Small intestine (tissue), 7 donors: Measurements from ENCODE around the gene CHRM4. TPM values are rescaled to one million over a fixed set of nuclear protein-coding genes. Genes with fewer than 3 reads are reported as not detected.
A peak's percentile ranks its signal among the peaks of the same experiment; 100 is the strongest.

Source experiments
- DNase-seq, 2 donors: peaks; one replicate each; pipeline versions ENCODE4 v3.0.0 to v3.0.0-alpha.2; 2013
- FAIRE-seq: peaks from 2 replicates; lab custom pipeline; 2012; peaks lifted over from hg19 to GRCh38; lab: Jason Lieb, UNC
- H3K27ac ChIP-seq, 3 donors: one replicate each; pipeline ENCODE4 v1.5.1; 2013; ENCODE audit warnings: low read length in 2 of 3, mild to moderate bottlenecking in 2 of 3, control low read depth in 1 of 3, inconsistent platforms in 1 of 3, low read depth in 1 of 3, moderate library complexity in 1 of 3
- H3K27me3 ChIP-seq, 3 donors: one replicate each; pipeline ENCODE4 v1.6.1; 2013; ENCODE audit warnings: low read length in 3 of 3, inconsistent platforms in 1 of 3; ENCODE audit not compliant: control insufficient read depth in 3 of 3, insufficient read depth in 3 of 3
- H3K36me3 ChIP-seq, 3 donors: one replicate each; pipeline ENCODE4 v1.6.1; 2013; ENCODE audit warnings: low read length in 3 of 3, inconsistent platforms in 1 of 3, low read depth in 1 of 3, mild to moderate bottlenecking in 1 of 3, moderate library complexity in 1 of 3; ENCODE audit not compliant: control insufficient read depth in 3 of 3, insufficient read depth in 2 of 3
- H3K4me1 ChIP-seq, 3 donors: one replicate each; pipeline ENCODE4 v1.6.1; 2013; ENCODE audit warnings: low read length in 2 of 3, inconsistent platforms in 1 of 3, low read depth in 1 of 3, mild to moderate bottlenecking in 1 of 3, moderate library complexity in 1 of 3; ENCODE audit not compliant: control insufficient read depth in 3 of 3, insufficient read depth in 2 of 3
- H3K4me3 ChIP-seq, 3 donors: one replicate each; pipeline ENCODE4 v1.5.1; 2013; ENCODE audit warnings: low read length in 3 of 3, control low read depth in 1 of 3, inconsistent platforms in 1 of 3, low read depth in 1 of 3, mild to moderate bottlenecking in 1 of 3, moderate library complexity in 1 of 3
- H3K9me3 ChIP-seq, 2 donors: one replicate each; pipeline ENCODE4 v1.6.1; 2013; ENCODE audit warnings: low read depth in 1 of 2, low read length in 1 of 2; ENCODE audit not compliant: control insufficient read depth in 2 of 2, insufficient read depth in 1 of 2
- WGBS, 3 donors: extraction: QIAGEN DNeasy Blood & Tissue Kit; methylation state at CpG; one replicate each; pipeline ENCODE4 v1.1.7; 2013; 5-methylcytosine and 5-hydroxymethylcytosine counted together
- polyA plus RNA-seq, 4 donors: library from polyadenylated mRNA; stranded (reverse) in 3 of 4; unstranded in 1 of 4; fragments of 200-250 nt in 3 of 4; fragments of 120-200 nt in 1 of 4; gene quantifications; one replicate each; pipeline versions ENCODE4 v1.2.1 to v1.2.3, GENCODE V29; 2013
- donor health status: healthy with polysubstance abuse.
- donor health status: control.
- donor health status: control.
- donor health status: Bipolar disorder and iron deficiency.
- donor health status: healthy.

Gene CHRM4
- polyA plus RNA-seq, 4 donors, result 3.1 to 7.8 (median 5.8) TPM; not detected in 1

DNA sequence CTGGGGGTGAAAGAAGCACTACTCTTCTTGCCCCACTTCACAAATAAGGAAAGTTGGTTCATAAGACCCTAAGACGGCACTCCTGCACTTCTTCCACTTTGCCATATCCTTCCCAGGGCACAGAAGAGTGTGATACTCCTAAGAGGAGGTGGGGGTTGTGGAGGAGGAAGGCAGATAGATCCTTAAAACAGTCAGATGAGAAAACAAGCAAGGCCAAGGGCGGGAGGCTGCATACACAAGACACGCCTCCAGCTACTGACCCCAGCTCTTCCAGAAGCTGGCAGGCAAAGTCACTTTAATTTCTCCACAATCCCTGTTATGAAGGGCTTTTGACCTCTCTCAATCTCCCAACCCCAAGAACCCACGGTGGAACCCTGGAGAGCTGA lies 1.6 kb upstream of the CHRM4 start:
- Histone ChIP-seq H3K4me1 (peaks cover 3 to 31% (median 6%) of the 10 kb centered on the region in 3 donors), H3K27me3 (peaks cover 3 to 36% (median 17%) of the 10 kb centered on the region in 3 donors), H3K27ac (no peak overlapping the region), H3K9me3 (no peaks in the 10 kb centered on the region), H3K36me3 (peaks cover 2 to 31% (median 6%) of the 10 kb centered on the region in 3 donors), H3K4me3 (peak overlapping the region in 2 of 3 donors; percentile 29 to 35)
- no peak for FAIRE-seq
- no peak for DNase-seq
- WGBS, 3 donors, result 54 to 65% (median 64%) methylated on average over 4 of the region's 4 CpGs

DNA sequence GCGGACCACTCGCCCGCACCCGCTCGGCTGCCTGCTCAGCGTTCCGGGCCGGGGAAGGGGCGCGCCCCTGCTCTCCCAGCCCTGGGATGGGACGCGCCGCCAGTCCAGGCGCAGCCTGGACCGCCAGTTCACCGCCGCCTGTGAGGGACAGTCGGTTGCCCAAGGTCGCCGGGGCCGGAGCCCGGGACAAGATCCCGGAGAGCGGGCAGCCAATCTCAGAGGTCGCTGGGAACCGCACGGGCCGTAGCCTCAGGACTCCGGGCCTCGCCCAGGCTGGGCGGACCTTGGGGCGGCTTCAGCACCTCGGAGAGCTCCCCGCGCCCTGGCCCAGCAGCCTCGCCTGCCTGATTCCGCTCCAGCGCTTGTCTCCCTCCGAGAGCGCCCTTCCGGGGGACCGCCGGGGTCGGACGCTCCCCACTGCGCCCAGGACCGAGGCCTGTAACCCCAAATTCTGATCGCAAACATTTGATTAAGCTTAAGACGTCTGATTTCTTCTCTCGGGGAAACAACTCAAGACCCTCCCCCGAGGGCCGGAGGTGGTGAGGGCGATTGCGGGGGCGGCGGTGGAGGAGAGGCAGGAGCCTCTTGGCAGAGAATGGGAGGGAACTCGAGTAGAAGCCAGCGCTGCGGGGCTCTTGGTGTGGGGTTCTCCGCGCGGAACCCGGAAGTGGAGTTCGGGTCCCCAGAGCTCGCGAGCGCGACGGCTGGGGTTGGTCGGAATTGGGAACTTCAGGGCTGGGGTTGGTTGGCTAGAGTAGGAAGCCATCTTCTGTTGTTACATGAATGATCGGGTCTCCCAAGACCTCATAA lies 1.1 kb upstream of the CHRM4 start:
- WGBS, 3 donors, result 2 to 8% (median 3%) methylated on average over 51 to 71 of the region's 71 CpGs
- FAIRE-seq, result no peak
- H3K4me1 ChIP-seq, result peaks cover 3 to 37% (median 6%) of the 10 kb centered on the region in 3 donors

DNA sequence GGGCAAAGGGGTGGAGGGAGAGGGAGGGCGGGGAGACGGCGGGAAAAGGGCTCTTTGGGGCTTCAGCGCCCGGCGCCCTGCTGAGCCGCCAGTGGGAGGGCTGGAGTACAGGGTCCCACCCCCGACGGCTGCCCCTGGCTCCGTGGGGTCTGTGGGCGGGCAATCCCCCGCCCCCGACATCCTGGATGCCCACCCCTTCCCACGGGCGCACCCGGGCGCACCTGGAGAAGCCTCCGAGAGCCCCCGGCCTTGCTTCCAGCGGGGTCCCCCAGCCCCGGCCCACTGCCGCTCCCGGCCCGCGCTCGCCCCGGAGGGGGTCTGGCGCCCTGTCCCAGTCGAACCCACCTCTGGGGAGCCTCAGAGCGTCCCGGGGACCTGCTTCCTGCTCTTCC lies 394 bp downstream of the CHRM4 start:
- Histone ChIP-seq H3K27me3 (peaks cover 3 to 46% (median 25%) of the 10 kb centered on the region in 3 donors), H3K27ac (no peak overlapping the region)
- peak in 1 of 2 donors; percentile 14 for DNase-seq

More for the DNA sequence above, 1.1 kb upstream of the CHRM4 start:
- Histone ChIP-seq H3K27ac (peak overlapping the region in 1 of 3 donors; percentile 8), H3K9me3 (no peaks in the 10 kb centered on the region), H3K4me3 (peak overlapping the region in 2 of 3 donors; percentile 35 to 59), H3K36me3 (peaks cover 0 to 25% (median 4%) of the 10 kb centered on the region in 3 donors), H3K27me3 (peaks cover 3 to 42% (median 19%) of the 10 kb centered on the region in 3 donors)
- peak; percentile 79 to 94 for DNase-seq

DNA sequence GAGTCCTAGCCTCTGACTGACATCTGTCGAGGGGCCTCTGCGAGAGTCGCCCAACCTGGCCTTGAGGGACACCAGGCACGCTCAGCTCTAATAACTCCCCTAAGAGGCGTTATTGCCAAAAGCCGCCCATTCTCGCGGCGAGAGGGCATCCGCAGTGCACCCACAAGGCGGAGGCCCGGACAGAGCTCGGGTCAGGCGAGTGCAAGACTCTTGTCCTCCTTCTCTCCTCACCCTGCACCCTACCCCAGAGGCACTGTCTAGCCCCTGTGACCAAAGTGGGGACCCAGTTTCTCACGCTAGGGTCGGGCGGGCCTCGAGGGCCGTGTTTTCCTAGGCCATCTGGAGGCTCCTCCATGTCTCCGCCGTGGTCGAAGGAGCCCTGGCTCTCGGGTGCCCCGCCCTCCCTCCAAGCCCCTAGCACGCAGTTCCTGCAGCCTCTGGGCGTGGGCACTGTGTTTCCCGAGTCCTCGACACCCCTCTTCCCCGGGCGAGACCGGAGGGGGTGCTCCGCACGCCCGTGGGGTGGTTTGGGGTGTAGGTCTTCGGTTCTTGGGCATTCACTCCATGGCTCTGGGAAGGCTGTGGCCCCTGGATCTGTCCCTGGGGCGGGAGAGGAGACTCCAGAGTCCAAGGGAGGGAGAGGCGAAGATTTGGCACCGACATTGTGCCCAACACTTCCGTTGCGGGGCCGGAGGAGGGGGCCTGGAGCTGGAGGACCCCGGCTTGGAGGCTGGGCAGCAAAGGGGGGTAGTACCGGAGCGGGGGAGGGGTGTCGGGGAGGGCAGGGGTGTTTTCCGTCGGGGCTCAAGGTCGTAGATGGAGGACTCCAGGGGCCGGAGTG lies 1.0 kb downstream of the CHRM4 start:
- Histone ChIP-seq H3K4me1 (peaks cover 3 to 38% (median 6%) of the 10 kb centered on the region in 3 donors), H3K27ac (no peak overlapping the region), H3K9me3 (no peaks in the 10 kb centered on the region), H3K27me3 (peaks cover 3 to 46% (median 27%) of the 10 kb centered on the region in 3 donors), H3K4me3 (peak overlapping the region in 2 of 3 donors; percentile 48 to 59), H3K36me3 (peaks cover 0 to 6% (median 0%) of the 10 kb centered on the region in 3 donors)
- peak in 1 of 2 donors; percentile 45 for DNase-seq
- 2 to 7% (median 5%) methylated on average over 49 of the region's 49 CpGs for WGBS, 3 donors
- FAIRE-seq, result no peak

More for the DNA sequence above, 394 bp downstream of the CHRM4 start:
- Histone ChIP-seq H3K9me3 (no peaks in the 10 kb centered on the region), H3K36me3 (peaks cover 0 to 12% (median 0%) of the 10 kb centered on the region in 3 donors), H3K4me3 (peak overlapping the region in 2 of 3 donors; percentile 3 to 59), H3K4me1 (peaks cover 3 to 38% (median 6%) of the 10 kb centered on the region in 3 donors)
- WGBS, 3 donors, result 1 to 3% (median 2%) methylated on average over 6 to 31 of the region's 31 CpGs
- FAIRE-seq, result no peak

DNA sequence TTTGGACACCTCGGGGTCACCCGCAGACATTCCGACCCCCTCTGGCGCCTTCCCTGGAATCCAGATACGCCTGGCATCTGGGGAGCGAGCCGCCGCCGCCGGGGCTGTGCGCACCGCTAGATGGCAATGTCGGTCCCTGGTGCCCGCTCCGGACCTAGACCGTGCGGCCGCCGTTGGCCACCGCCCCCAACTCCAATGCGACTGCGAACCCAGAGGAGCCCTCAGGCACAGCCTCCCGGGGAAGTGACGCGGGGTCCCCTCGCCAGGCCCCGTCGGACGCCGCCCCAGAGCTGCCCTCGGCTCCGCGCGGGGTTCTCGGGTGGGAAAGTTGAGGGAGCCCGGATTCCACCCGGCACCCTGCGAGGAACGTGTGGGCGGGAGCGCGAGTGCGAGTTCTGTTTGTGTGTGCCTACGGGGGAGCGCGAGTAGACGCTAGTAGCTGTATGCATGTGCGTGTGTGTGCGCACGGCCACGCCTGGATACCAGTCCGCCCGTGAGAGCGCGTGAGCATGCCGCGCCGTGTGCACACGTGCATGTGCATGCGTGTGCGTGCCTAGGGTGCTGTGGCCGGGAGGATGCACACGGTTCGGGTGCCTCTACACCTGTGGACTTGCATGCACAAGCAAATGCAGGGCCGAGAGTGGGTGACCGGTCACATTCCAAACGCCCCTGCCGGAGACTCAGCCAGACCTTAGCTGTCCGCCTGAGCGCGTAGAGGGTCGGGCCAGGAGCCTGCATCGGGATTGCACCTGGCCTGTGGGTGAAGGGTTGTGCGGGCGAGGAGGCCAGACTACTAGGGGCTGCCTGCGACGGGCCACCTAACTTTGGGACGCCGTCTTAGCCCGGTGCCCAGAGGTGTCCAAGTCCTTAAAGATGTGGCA lies 1.9 kb downstream of the CHRM4 start:
- DNase-seq, result peak; percentile 65 to 85
- 1 to 2% (median 1%) methylated on average over 73 to 80 of the region's 80 CpGs for WGBS, 3 donors
- Histone ChIP-seq H3K27ac (no peak overlapping the region), H3K9me3 (no peaks in the 10 kb centered on the region), H3K4me3 (peak overlapping the region in 2 of 3 donors; percentile 48 to 51), H3K36me3 (peaks cover 0 to 3% (median 0%) of the 10 kb centered on the region in 3 donors), H3K27me3 (peaks cover 3 to 46% (median 27%) of the 10 kb centered on the region in 3 donors), H3K4me1 (peaks cover 3 to 38% (median 6%) of the 10 kb centered on the region in 3 donors)
- no peak for FAIRE-seq

DNA sequence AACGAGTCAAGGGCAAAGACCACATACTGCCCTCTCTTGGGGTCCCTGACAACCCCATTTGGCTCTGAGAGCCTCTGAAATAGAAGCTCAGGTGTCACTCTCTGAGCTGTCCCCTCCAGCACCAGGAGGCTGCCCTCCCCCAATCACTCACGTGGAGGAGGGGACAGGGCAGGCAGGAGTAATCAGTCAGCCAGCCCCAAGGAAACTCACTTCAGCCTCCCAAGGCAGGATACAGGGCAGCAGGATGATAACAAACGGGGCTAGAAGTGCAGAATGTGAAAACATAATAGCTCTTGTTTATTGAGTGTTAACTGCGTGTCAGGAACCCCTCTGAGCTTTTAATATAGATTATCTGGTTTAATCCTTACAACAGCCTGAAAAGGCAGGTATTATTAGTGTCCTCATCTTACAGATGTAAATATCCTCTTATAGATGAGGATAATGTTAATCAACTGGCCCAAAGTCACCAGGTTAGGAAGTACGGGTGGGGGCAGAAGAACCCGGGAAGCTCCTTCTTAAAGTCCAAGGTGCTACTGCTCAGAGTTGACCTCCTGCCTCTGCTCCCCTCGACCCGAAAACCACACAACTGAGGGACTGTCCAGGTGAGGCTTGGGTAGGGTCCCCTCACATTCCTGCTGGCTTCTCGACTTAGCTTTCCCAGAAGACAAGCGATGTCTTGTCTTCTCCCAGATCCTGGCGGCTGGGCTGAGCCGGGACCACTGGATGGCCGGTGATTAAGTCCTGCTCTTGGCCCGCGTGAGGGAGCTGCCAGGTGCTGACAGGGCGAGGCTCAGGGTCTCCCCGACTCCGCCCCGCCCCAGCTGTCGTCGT lies 2.7 kb downstream of the CHRM4 start:
- no peak overlapping the region for H3K27ac ChIP-seq
- WGBS, 3 donors, result 5 to 10% (median 7%) methylated on average over 21 of the region's 21 CpGs
- H3K4me3 ChIP-seq, result peak overlapping the region in 1 of 3 donors; percentile 48
- peaks cover 3 to 46% (median 27%) of the 10 kb centered on the region in 3 donors for H3K27me3 ChIP-seq
- no peaks in the 10 kb centered on the region for H3K9me3 ChIP-seq
- FAIRE-seq, result no peak
- DNase-seq, result peak in 1 of 2 donors; percentile 30
- H3K36me3 ChIP-seq, result peaks cover 0 to 10% (median 0%) of the 10 kb centered on the region in 3 donors
- peaks cover 3 to 46% (median 6%) of the 10 kb centered on the region in 3 donors for H3K4me1 ChIP-seq
